Parathyroid adenoma (tissue), 2 donors: Measurements from ENCODE around the gene CIPC.
A peak's percentile ranks its signal among the peaks of the same experiment; 100 is the strongest.

Experiments used
- H2AFZ ChIP-seq: fragments of 300-600 bp; sonication (generic); one replicate; pipeline ENCODE4 v1.7.0; 2017; ENCODE audit warnings: antibody characterized with exemption, mild to moderate bottlenecking
- H3K27ac ChIP-seq: fragments of 300-600 bp; sonication (generic); one replicate; pipeline ENCODE4 v1.7.0; 2017
- H3K27me3 ChIP-seq: fragments of 300-600 bp; sonication (generic); one replicate; pipeline ENCODE4 v1.7.0; 2017; ENCODE audit warnings: low read length; ENCODE audit not compliant: control insufficient read depth, insufficient read depth
- H3K36me3 ChIP-seq: fragments of 300-600 bp; sonication (generic); one replicate; pipeline ENCODE4 v1.7.0; 2017; ENCODE audit warnings: low read length; ENCODE audit not compliant: control insufficient read depth, insufficient read depth
- H3K4me1 ChIP-seq: fragments of 300-600 bp; sonication (generic); one replicate; pipeline ENCODE4 v1.7.0; 2017; ENCODE audit warnings: control low read depth
- H3K4me2 ChIP-seq: fragments of 300-600 bp; sonication (generic); one replicate; pipeline ENCODE4 v1.7.0; 2017; ENCODE audit warnings: low read length
- H3K4me3 ChIP-seq: fragments of 300-600 bp; sonication (generic); one replicate; pipeline ENCODE4 v1.7.0; 2017; ENCODE audit warnings: low read depth, low read length
- H3K79me2 ChIP-seq: fragments of 300-600 bp; sonication (generic); one replicate; pipeline ENCODE4 v1.7.0; 2017; ENCODE audit warnings: control low read depth
- H3K9ac ChIP-seq: fragments of 300-600 bp; sonication (generic); one replicate; pipeline ENCODE4 v1.7.0; 2017; ENCODE audit warnings: mild to moderate bottlenecking
- H3K9me3 ChIP-seq: fragments of 300-600 bp; sonication (generic); one replicate; pipeline ENCODE4 v1.7.0; 2017; ENCODE audit warnings: low read length; ENCODE audit not compliant: control insufficient read depth
- CTCF ChIP-seq: fragments of 300-600 bp; sonication (generic); IDR thresholded peaks from one replicate; pipeline ENCODE4 v1.7.0; 2017; ENCODE audit warnings: antibody characterized with exemption, mild to moderate bottlenecking
- donor health status: primary hyperparathyroidism.

The CIPC gene

DNA sequence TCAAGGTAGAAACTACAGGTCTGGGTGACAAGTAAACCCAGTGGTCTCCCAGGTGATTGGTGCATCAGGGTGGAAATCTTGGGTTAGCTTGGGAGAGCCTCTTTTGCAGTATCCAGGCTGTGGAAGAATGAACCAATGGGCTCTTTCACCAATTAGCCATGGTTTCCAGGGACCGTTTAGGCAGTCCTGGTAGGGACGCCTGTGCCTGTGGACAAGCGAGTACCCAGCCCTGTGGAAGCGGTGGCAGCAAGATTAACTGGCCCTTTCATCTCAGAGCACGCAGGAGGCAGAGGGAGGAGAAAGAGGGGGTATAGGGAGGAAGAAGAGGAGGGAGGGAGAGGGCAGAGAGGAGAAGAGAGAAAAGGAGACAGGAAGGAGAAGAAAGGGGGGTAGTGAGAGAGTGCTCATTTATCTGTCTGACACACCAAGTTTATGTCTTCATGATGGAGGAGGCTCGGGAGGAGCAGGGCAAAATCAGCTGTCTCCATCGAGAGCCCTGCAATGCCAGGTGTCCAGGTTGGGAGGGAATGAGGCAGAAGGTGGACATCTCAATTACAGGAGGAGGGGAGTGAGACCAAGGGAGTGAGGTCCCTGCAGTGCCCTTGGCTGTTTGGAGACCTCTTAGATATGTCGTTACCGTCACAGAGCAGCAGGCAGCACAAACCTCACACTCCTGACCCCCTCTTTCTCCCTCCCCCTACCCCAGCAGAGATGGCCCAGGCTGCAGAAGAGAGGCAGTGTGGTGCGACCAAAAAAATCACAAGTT lies 48.1 kb downstream of the CIPC start:
- Histone ChIP-seq H3K4me3 (no peak overlapping the region), H3K4me1 (peaks cover 7% of the 10 kb centered on the region), H3K9me3 (no peaks in the 10 kb centered on the region), H3K9ac (no peak overlapping the region), H2AFZ (no peak overlapping the region), H3K36me3 (no peaks in the 10 kb centered on the region), H3K79me2 (no peaks in the 10 kb centered on the region), H3K27me3 (peaks cover 8% of the 10 kb centered on the region), H3K27ac (no peak overlapping the region), H3K4me2 (no peak overlapping the region)
- TF ChIP-seq CTCF = no peak

DNA sequence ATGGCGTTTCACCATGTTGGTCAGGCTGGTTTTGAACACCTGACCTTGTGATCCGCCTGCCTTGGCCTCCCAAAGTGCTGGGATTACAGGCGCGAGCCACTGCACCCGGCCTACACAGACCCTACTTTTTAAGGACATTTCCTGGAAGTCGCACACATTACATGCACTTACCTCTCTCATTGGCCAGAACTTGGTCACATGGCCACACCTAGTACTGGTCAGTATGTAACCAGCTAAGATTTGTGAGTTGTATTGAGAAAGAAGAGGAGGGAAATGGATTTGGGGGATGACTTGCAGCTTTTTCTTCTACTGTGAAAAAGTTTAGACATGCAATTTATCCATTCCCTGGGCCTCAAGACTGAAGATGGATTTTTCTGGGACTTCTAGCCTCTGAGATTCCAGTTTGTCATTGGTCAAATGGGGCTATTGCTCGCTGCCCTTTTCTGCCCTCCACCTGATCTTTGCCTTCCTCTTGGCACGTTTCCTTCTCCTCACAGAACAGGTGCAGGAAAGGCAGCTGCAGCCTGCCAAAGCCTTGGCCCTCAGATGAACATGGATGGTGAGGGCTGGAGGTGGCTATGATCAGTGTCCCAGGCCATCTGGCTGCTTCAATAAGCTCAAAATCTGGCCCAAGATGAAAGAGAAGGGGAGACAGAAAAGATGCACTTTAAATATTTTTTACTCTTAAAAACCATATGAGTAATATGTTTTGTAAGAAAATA lies 50.6 kb downstream of the CIPC start:
- H3K4me3 ChIP-seq = no peak overlapping the region
- H3K9ac ChIP-seq = no peak overlapping the region
- no peaks in the 10 kb centered on the region for H3K9me3 ChIP-seq
- no peaks in the 10 kb centered on the region for H3K27me3 ChIP-seq
- TF ChIP-seq CTCF = no peak
- no peaks in the 10 kb centered on the region for H3K36me3 ChIP-seq
- H3K27ac ChIP-seq = no peak overlapping the region
- H3K4me2 ChIP-seq = no peak overlapping the region
- H2AFZ ChIP-seq = no peak overlapping the region
- H3K4me1 ChIP-seq = peaks cover 10% of the 10 kb centered on the region
- no peaks in the 10 kb centered on the region for H3K79me2 ChIP-seq

GRCh38 chr14:77151245-77151644 lies 53.2 kb downstream of the CIPC start:
- Histone ChIP-seq H3K4me1 (peaks cover 3% of the 10 kb centered on the region), H3K79me2 (no peaks in the 10 kb centered on the region), H3K9me3 (no peaks in the 10 kb centered on the region), H2AFZ (no peak overlapping the region), H3K4me3 (no peak overlapping the region), H3K27ac (no peak overlapping the region), H3K4me2 (no peak overlapping the region), H3K9ac (no peak overlapping the region), H3K27me3 (no peaks in the 10 kb centered on the region), H3K36me3 (no peaks in the 10 kb centered on the region)
- peak; percentile 67 for TF ChIP-seq CTCF

- Histone ChIP-seq H3K9ac (no peak overlapping the region), H3K27ac (no peak overlapping the region), H3K4me1 (peaks cover 3% of the 10 kb centered on the region), H3K79me2 (no peaks in the 10 kb centered on the region), H2AFZ (no peak overlapping the region), H3K36me3 (no peaks in the 10 kb centered on the region), H3K9me3 (no peaks in the 10 kb centered on the region), H3K27me3 (no peaks in the 10 kb centered on the region), H3K4me3 (no peak overlapping the region), H3K4me2 (no peak overlapping the region)
- TF ChIP-seq CTCF = peak; percentile 21
Measured at GRCh38 chr14:77151918-77152588, 54.0 kb downstream of the CIPC start.
